Measurements from ENCODE around the gene ANO2. TPM values are rescaled to one million over a fixed set of nuclear protein-coding genes. Genes with fewer than 3 reads are reported as not detected.

ANO2 gene
- total RNA-seq, 1 experiment from 2014 or later: not detected

- no peak for TF ChIP-seq EZH2 (IDR thresholded peaks at IDR 0.05; ENCODE audit: low read length, unreplicated experiment)
- TF ChIP-seq EZH2phosphoT487 (IDR thresholded peaks at IDR 0.05; ENCODE audit: borderline replicate concordance, low read length): no peak
- no peak for TF ChIP-seq CTCF (conservative IDR thresholded peaks at IDR 0.05; ENCODE audit: low read depth, low read length)
- ATAC-seq: no peak
Observed at GRCh38 chr12:5525783-5526367, 419.2 kb downstream of the ANO2 start.

GRCh38 chr12:5524769-5525436, 420.2 kb downstream of the ANO2 start:
- Histone ChIP-seq H2AFZ (ENCODE audit: low read length) (no peak overlapping the region), H3K27me3 (ENCODE audit: low read length) (no peaks in the 10 kb centered on the region), H3F3A (ENCODE audit: low read length, unreplicated experiment) (no peaks in the 10 kb centered on the region), H3K4me1 (ENCODE audit: insufficient read depth, low read length) (no peaks in the 10 kb centered on the region), H3K9ac (ENCODE audit: low read length) (no peak overlapping the region), H3K27ac (ENCODE audit: low read length) (no peak overlapping the region), H3K4me3 (ENCODE audit: low read length) (no peak overlapping the region), H3K4me2 (ENCODE audit: low read length) (no peak overlapping the region), H3K9me3 (ENCODE audit: low read length) (no peaks in the 10 kb centered on the region), H3K36me3 (ENCODE audit: low read depth, low read length) (no peaks in the 10 kb centered on the region), H4K20me1 (ENCODE audit: low read length) (no peaks in the 10 kb centered on the region), H3K9me2 (replicated peaks; ENCODE audit: low read length) (no peaks in the 10 kb centered on the region), H3K79me2 (ENCODE audit: low read length) (no peaks in the 10 kb centered on the region)
- no TSS peak for BruUV-seq (replicated peaks)
- DNase-seq (no peak), ATAC-seq (no peak)
- ChIA-PET POLR2A (ENCODE audit: unreplicated experiment) (no interaction called here), CTCF (no interaction called here)
- TF ChIP-seq EZH2phosphoT487 (IDR thresholded peaks at IDR 0.05; ENCODE audit: borderline replicate concordance, low read length) (no peak), CTCF (conservative IDR thresholded peaks at IDR 0.05; ENCODE audit: low read depth, low read length) (no peak), EZH2 (IDR thresholded peaks at IDR 0.05; ENCODE audit: low read length, unreplicated experiment) (no peak)
- intact Hi-C loops (cut with micrococcal nuclease): no loop called here

More at GRCh38 chr12:5525783-5526367, 419.2 kb downstream of the ANO2 start:
- DNase-seq: no peak
- H3K27ac ChIP-seq (ENCODE audit: low read length): no peak overlapping the region
- intact Hi-C loops (cut with micrococcal nuclease): no loop called here
- POLR2A ChIA-PET (ENCODE audit: unreplicated experiment): no interaction called here
- no peak overlapping the region for H3K4me2 ChIP-seq (ENCODE audit: low read length)
- no peak overlapping the region for H2AFZ ChIP-seq (ENCODE audit: low read length)
- CTCF ChIA-PET: no interaction called here
- H3K9me2 ChIP-seq (replicated peaks; ENCODE audit: low read length): no peaks in the 10 kb centered on the region
- H3K27me3 ChIP-seq (ENCODE audit: low read length): no peaks in the 10 kb centered on the region
- no peak overlapping the region for H3K9ac ChIP-seq (ENCODE audit: low read length)
- no peaks in the 10 kb centered on the region for H3F3A ChIP-seq (ENCODE audit: low read length, unreplicated experiment)
- no peaks in the 10 kb centered on the region for H3K36me3 ChIP-seq (ENCODE audit: low read depth, low read length)
- H3K4me3 ChIP-seq (ENCODE audit: low read length): no peak overlapping the region
- no peaks in the 10 kb centered on the region for H3K79me2 ChIP-seq (ENCODE audit: low read length)
- H3K9me3 ChIP-seq (ENCODE audit: low read length): no peaks in the 10 kb centered on the region
- no peaks in the 10 kb centered on the region for H3K4me1 ChIP-seq (ENCODE audit: insufficient read depth, low read length)
- no TSS peak for BruUV-seq (replicated peaks)
- no peaks in the 10 kb centered on the region for H4K20me1 ChIP-seq (ENCODE audit: low read length)

- Histone ChIP-seq H3K27ac (ENCODE audit: low read length) (no peak overlapping the region), H3K4me2 (ENCODE audit: low read length) (no peak overlapping the region), H3K27me3 (ENCODE audit: low read length) (no peaks in the 10 kb centered on the region), H3K9me3 (ENCODE audit: low read length) (no peaks in the 10 kb centered on the region), H3F3A (ENCODE audit: low read length, unreplicated experiment) (no peaks in the 10 kb centered on the region), H3K79me2 (ENCODE audit: low read length) (no peaks in the 10 kb centered on the region), H3K9ac (ENCODE audit: low read length) (no peak overlapping the region), H2AFZ (ENCODE audit: low read length) (no peak overlapping the region), H3K4me1 (ENCODE audit: insufficient read depth, low read length) (no peaks in the 10 kb centered on the region), H3K36me3 (ENCODE audit: low read depth, low read length) (no peaks in the 10 kb centered on the region), H3K9me2 (replicated peaks; ENCODE audit: low read length) (no peaks in the 10 kb centered on the region), H4K20me1 (ENCODE audit: low read length) (no peaks in the 10 kb centered on the region), H3K4me3 (ENCODE audit: low read length) (no peak overlapping the region)
- no TSS peak for BruUV-seq (replicated peaks)
- TF ChIP-seq EZH2 (IDR thresholded peaks at IDR 0.05; ENCODE audit: low read length, unreplicated experiment) (no peak), CTCF (conservative IDR thresholded peaks at IDR 0.05; ENCODE audit: low read depth, low read length) (no peak), EZH2phosphoT487 (IDR thresholded peaks at IDR 0.05; ENCODE audit: borderline replicate concordance, low read length) (no peak)
- intact Hi-C loops (cut with micrococcal nuclease): no loop called here
- CTCF ChIA-PET: no interaction called here
- POLR2A ChIA-PET (ENCODE audit: unreplicated experiment): no interaction called here
- DNase-seq: no peak
- ATAC-seq: no peak
Observed at GRCh38 chr12:5524116-5524768, 420.8 kb downstream of the ANO2 start.
